Endodermal cell (in vitro differentiated cells): Measurements from ENCODE around the gene HOXB1. TPM values are rescaled to one million over a fixed set of nuclear protein-coding genes. Genes with fewer than 3 reads are reported as not detected.

ENCODE experiments used
- DNase-seq: peaks from one replicate; pipeline ENCODE4 v3.0.0-alpha.2; 2017
- H3K27ac ChIP-seq: 2 replicates; pipeline ENCODE4 v1.5.1; 2013; ENCODE audit warnings: mild to moderate bottlenecking, low read depth, low read length, moderate library complexity
- H3K27me3 ChIP-seq: 2 replicates; pipeline ENCODE4 v1.6.1; 2013; ENCODE audit warnings: mild to moderate bottlenecking, low read length, moderate library complexity; ENCODE audit not compliant: insufficient read depth, control insufficient read depth, poor library complexity, severe bottlenecking
- H3K36me3 ChIP-seq: 2 replicates; pipeline ENCODE4 v1.7.0; 2013; ENCODE audit warnings: mild to moderate bottlenecking, low read length, moderate library complexity; ENCODE audit not compliant: control insufficient read depth, insufficient read depth
- H3K4me1 ChIP-seq: one replicate; pipeline ENCODE4 v1.7.0; 2013; ENCODE audit warnings: low read length; ENCODE audit not compliant: control insufficient read depth, insufficient read depth
- H3K4me3 ChIP-seq: 2 replicates; pipeline ENCODE4 v1.5.1; 2013; ENCODE audit warnings: mild to moderate bottlenecking, low read length, moderate library complexity
- H3K9ac ChIP-seq: 2 replicates; pipeline ENCODE4 v1.6.1; 2013; ENCODE audit warnings: mild to moderate bottlenecking, low read length, moderate library complexity; ENCODE audit not compliant: poor library complexity, severe bottlenecking; ENCODE audit errors: extremely low read depth
- H3K9me3 ChIP-seq: 2 replicates; pipeline ENCODE4 v1.6.1; 2013; ENCODE audit warnings: mild to moderate bottlenecking, low read length, moderate library complexity; ENCODE audit not compliant: control insufficient read depth
- H3K27ac Mint-ChIP-seq: 2 replicates; pipeline ENCODE4 v1.8.0; 2020; ENCODE audit warnings: mixed read lengths
- H3K27me3 Mint-ChIP-seq: 2 replicates; pipeline ENCODE4 v1.8.0; 2021; ENCODE audit warnings: mild to moderate bottlenecking, mixed read lengths; ENCODE audit not compliant: insufficient read depth
- H3K36me3 Mint-ChIP-seq: 2 replicates; pipeline ENCODE4 v1.8.0; 2020; ENCODE audit warnings: low read depth, mixed read lengths
- H3K4me1 Mint-ChIP-seq: 2 replicates; pipeline ENCODE4 v1.8.0; 2020; ENCODE audit warnings: mixed read lengths
- H3K4me3 Mint-ChIP-seq: 2 replicates; pipeline ENCODE4 v1.8.0; 2020; ENCODE audit warnings: mild to moderate bottlenecking, moderate library complexity, mixed read lengths
- H3K9me3 Mint-ChIP-seq: 2 replicates; pipeline ENCODE4 v1.8.0; 2020; ENCODE audit warnings: mild to moderate bottlenecking, mixed read lengths
- CTCF ChIP-seq: fragments of 200-600 bp; sonication (generic); conservative IDR thresholded peaks from 2 replicates; pipeline ENCODE4 v1.5.0; 2021; ENCODE audit warnings: antibody characterized with exemption, mild to moderate bottlenecking
- WGBS, 2 experiments: methylation state at CpG; one replicate each; pipeline versions ENCODE4 v1.1.5 to v1.1.7; 2013; ENCODE audit warnings: missing lambda C conversion rate in 2 of 2, mixed read lengths in 1 of 2; ENCODE audit not compliant: insufficient coverage in 1 of 2, insufficient read length in 1 of 2; 5-methylcytosine and 5-hydroxymethylcytosine counted together
- total RNA-seq, 2 donors: library from RNA; stranded (reverse); fragmentation: NEBNext Ultra II Directional in 1 of 2; extraction: Animal tissue kit (Norgen Biotek cat#: 25700) in 1 of 2; gene quantifications; 2 replicates in 1 of 2; 3 replicates in 1 of 2; pipeline ENCODE4 v1.2.1, GENCODE V29; 2021

HOXB1 gene
- total RNA-seq, 2 donors from 2014 or later, result not detected

- no peaks in the 10 kb centered on the region for H3K36me3 ChIP-seq
- Mint-ChIP-seq H3K36me3 (no peaks in the 10 kb centered on the region), H3K9me3 (peaks cover 3% of the 10 kb centered on the region), H3K4me3 (no peak overlapping the region), H3K27me3 (peaks cover 93% of the 10 kb centered on the region), H3K4me1 (peaks cover 20% of the 10 kb centered on the region), H3K27ac (peak overlapping the region; percentile 49)
- peaks cover 3% of the 10 kb centered on the region for H3K4me1 ChIP-seq
- no peak overlapping the region for H3K9ac ChIP-seq
- 53 to 69% methylated on average over 13 of the region's 13 CpGs for WGBS, 2 experiments
- peaks cover 74% of the 10 kb centered on the region for H3K27me3 ChIP-seq
- TF ChIP-seq CTCF, result no peak
- peak; percentile 88 for DNase-seq
- no peak overlapping the region for H3K27ac ChIP-seq
- peaks cover 5% of the 10 kb centered on the region for H3K9me3 ChIP-seq
- no peak overlapping the region for H3K4me3 ChIP-seq
These were observed 41.0 kb downstream of the HOXB1 start for GRCh38 chr17:48489781-48490180.

- Mint-ChIP-seq H3K27me3 (peaks cover 93% of the 10 kb centered on the region), H3K4me1 (peaks cover 20% of the 10 kb centered on the region), H3K36me3 (no peaks in the 10 kb centered on the region), H3K27ac (no peak overlapping the region), H3K4me3 (no peak overlapping the region), H3K9me3 (peaks cover 3% of the 10 kb centered on the region)
- Histone ChIP-seq H3K4me1 (peaks cover 3% of the 10 kb centered on the region), H3K4me3 (no peak overlapping the region), H3K27me3 (peaks cover 70% of the 10 kb centered on the region), H3K27ac (no peak overlapping the region), H3K9ac (no peak overlapping the region), H3K36me3 (no peaks in the 10 kb centered on the region), H3K9me3 (peaks cover 5% of the 10 kb centered on the region)
- DNase-seq, result peak; percentile 59
- WGBS, 2 experiments, result 63% methylated on average over 3 of the region's 3 CpGs; no CpG with 5 or more reads in 1 of the 2 experiments
- TF ChIP-seq CTCF, result no peak
These were observed 42.2 kb downstream of the HOXB1 start for GRCh38 chr17:48488548-48489106.

- peaks cover 70% of the 10 kb centered on the region for H3K27me3 ChIP-seq
- Mint-ChIP-seq H3K27ac (no peak overlapping the region), H3K36me3 (no peaks in the 10 kb centered on the region), H3K4me1 (peaks cover 21% of the 10 kb centered on the region), H3K9me3 (peaks cover 3% of the 10 kb centered on the region), H3K4me3 (no peak overlapping the region), H3K27me3 (peaks cover 93% of the 10 kb centered on the region)
- peaks cover 5% of the 10 kb centered on the region for H3K9me3 ChIP-seq
- H3K4me1 ChIP-seq, result peaks cover 3% of the 10 kb centered on the region
- DNase-seq, result no peak
- TF ChIP-seq CTCF, result no peak
- H3K4me3 ChIP-seq, result no peak overlapping the region
- H3K9ac ChIP-seq, result no peak overlapping the region
- H3K36me3 ChIP-seq, result no peaks in the 10 kb centered on the region
- no peak overlapping the region for H3K27ac ChIP-seq
- 87 to 100% methylated on average over 1 to 2 of the region's 2 CpGs for WGBS, 2 experiments
These were observed 43.6 kb downstream of the HOXB1 start for GRCh38 chr17:48487221-48487620.
